Panc1 (cell line): ENCODE data around the gene MAP1S. TPM values are rescaled to one million over a fixed set of nuclear protein-coding genes. Genes with fewer than 3 reads are reported as not detected.

Experiments used
- ATAC-seq: fragments of 200-7000 bp; cut with Tn5 transposase; 2 replicates; pipeline ENCODE4 v1.9.1; 2020; ENCODE audit warnings: mild to moderate bottlenecking, moderate library complexity
- BruUV-seq: library from RNA; stranded (reverse); fragments of 400-500 nt; replicated peaks from 2 replicates; lab custom pipeline; 2021; lab: Mats Ljungman, UMichigan
- CTCF ChIA-PET: fragments of 300-600 bp; sonication (Branson Sonifier 250); formaldehyde crosslinking; loops from one replicate; lab custom pipeline; 2022; ENCODE audit warnings: antibody characterized with exemption; lab: Charles Lee
- POLR2A ChIA-PET: fragments of 300-600 bp; sonication (Branson Sonifier 250); formaldehyde crosslinking; loops from one replicate; lab custom pipeline; 2022; ENCODE audit warnings: antibody characterized with exemption; lab: Charles Lee
- DNase-seq: peaks from one replicate; pipeline ENCODE4 v3.0.0-alpha.2; 2010; ENCODE audit warnings: low read depth, low spot score
- H3K27ac ChIP-seq: 2 replicates; pipeline ENCODE4 v1.5.1; 2011; ENCODE audit warnings: mild to moderate bottlenecking, low read length, inconsistent platforms
- H3K27me3 ChIP-seq: fragments of 200-500 bp; sonication (Bioruptor generic); 2 replicates; pipeline ENCODE4 v1.6.0; 2014; ENCODE audit warnings: low read length, inconsistent platforms; ENCODE audit not compliant: control insufficient read depth, insufficient read depth
- H3K36me3 ChIP-seq: fragments of 200-500 bp; sonication (Bioruptor generic); 2 replicates; pipeline ENCODE4 v1.5.1; 2014; ENCODE audit warnings: inconsistent platforms, mild to moderate bottlenecking, low read length, moderate library complexity; ENCODE audit not compliant: control insufficient read depth, insufficient read depth
- H3K4me1 ChIP-seq: 2 replicates; pipeline ENCODE4 v1.5.1; 2011; ENCODE audit warnings: inconsistent platforms, mild to moderate bottlenecking, low read length, moderate library complexity; ENCODE audit not compliant: control insufficient read depth, insufficient read depth
- H3K4me3 ChIP-seq, 2 experiments: 2 replicates each; pipeline ENCODE4 v1.5.1; 2011 to 2012; ENCODE audit warnings: low read depth in 2 of 2, low read length in 2 of 2, mild to moderate bottlenecking in 2 of 2, inconsistent platforms in 1 of 2, moderate library complexity in 1 of 2
- H3K9me3 ChIP-seq: fragments of 200-500 bp; sonication (Bioruptor generic); 2 replicates; pipeline ENCODE4 v1.5.1; 2014; ENCODE audit warnings: low read depth, mild to moderate bottlenecking, inconsistent platforms, low read length, moderate library complexity; ENCODE audit not compliant: control insufficient read depth, insufficient read depth
- POLR2AphosphoS5 ChIP-seq: IDR thresholded peaks from 2 replicates; pipeline ENCODE4 v1.6.1; 2012; ENCODE audit warnings: mild to moderate bottlenecking, low read depth, low read length, moderate library complexity
- SIN3A ChIP-seq: IDR thresholded peaks from 2 replicates; pipeline ENCODE4 v1.6.1; 2012; ENCODE audit warnings: low read depth, mild to moderate bottlenecking, low read length, moderate library complexity, borderline replicate concordance; ENCODE audit not compliant: insufficient read depth
- TCF7L2 ChIP-seq: IDR thresholded peaks from 2 replicates; pipeline ENCODE4 v1.6.1; 2011; ENCODE audit warnings: mild to moderate bottlenecking, low read depth, low read length, inconsistent platforms
- in situ Hi-C: cut with HindIII; loops from 2 replicates; pipeline ENCODE4 v1.10.0; 2016; ENCODE audit warnings: low sequenced_read_pairs, low pct_unique_long_range_greater_than_20kb
- intact Hi-C: fragments of 100-400 bp; cut with micrococcal nuclease; formaldehyde crosslinking; loops from one replicate; pipeline ENCODE4 v1.10.0; 2022; ENCODE audit not compliant: unreplicated experiment
- total RNA-seq: library from RNA; stranded (reverse); gene quantifications from one replicate; pipeline ENCODE4 v1.2.1, GENCODE V29; 2021; ENCODE audit not compliant: unreplicated experiment
- TF ChIP-seq, protein P1 (sequence below): fragments of 450-650 bp; IDR thresholded peaks from 2 replicates; pipeline ENCODE4 v1.5.1; 2017; ENCODE audit warnings: mild to moderate bottlenecking
- TF ChIP-seq, protein P2 (sequence below), 2 experiments: IDR thresholded peaks; 2 replicates each; pipeline ENCODE4 v1.6.1; 2011 to 2012; ENCODE audit warnings: low read depth in 2 of 2, control low read depth in 1 of 2, low read length in 1 of 2, mild to moderate bottlenecking in 1 of 2, moderate library complexity in 1 of 2; ENCODE audit not compliant: insufficient read depth in 1 of 2

MAP1S gene
- total RNA-seq, 1 experiment from 2014 or later: 56.6 TPM

DNA sequence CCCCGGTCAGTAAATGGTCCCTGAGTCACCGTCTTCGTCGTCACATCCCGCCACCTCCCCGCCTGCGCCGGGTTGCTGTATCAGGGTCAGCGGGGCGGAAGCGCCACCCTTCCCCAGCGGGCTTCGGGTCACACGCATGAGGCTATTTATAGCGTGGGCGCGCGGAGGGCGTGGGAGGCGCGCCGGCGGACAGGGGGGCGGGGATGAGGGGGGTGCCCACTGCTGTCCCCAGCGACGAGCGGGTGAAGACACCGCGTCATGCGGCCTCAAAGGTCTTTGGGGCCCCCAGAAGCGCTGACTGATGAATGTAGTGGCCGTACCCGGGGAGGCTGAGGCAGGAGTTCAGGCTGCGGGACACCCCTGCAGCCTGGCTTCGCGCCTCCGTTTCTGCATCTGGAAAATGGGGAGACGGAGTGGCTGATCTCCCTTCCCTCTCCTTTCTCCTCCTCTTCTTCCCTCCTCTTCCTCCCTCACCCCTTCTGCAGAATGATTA, 39.0 kb upstream of the MAP1S start:
- ATAC-seq (peak; percentile 82), DNase-seq (no peak)
- Histone ChIP-seq H3K4me1 (no peaks in the 10 kb centered on the region), H3K36me3 (no peaks in the 10 kb centered on the region), H3K4me3 (peak overlapping the region in 1 of 2 experiments; percentile 29; a peak in 2 of 4 replicates), H3K9me3 (no peaks in the 10 kb centered on the region), H3K27me3 (0 out of 2 replicates have a peak, but pooled peaks cover 2% of the 10 kb centered on the region), H3K27ac (no peak overlapping the region)
- ChIA-PET CTCF (no interaction called here), POLR2A (no interaction called here)
- intact Hi-C loops: no loop called here
- BruUV-seq: no TSS peak
- in situ Hi-C loops: no loop called here
- TF ChIP-seq, protein P1, sequence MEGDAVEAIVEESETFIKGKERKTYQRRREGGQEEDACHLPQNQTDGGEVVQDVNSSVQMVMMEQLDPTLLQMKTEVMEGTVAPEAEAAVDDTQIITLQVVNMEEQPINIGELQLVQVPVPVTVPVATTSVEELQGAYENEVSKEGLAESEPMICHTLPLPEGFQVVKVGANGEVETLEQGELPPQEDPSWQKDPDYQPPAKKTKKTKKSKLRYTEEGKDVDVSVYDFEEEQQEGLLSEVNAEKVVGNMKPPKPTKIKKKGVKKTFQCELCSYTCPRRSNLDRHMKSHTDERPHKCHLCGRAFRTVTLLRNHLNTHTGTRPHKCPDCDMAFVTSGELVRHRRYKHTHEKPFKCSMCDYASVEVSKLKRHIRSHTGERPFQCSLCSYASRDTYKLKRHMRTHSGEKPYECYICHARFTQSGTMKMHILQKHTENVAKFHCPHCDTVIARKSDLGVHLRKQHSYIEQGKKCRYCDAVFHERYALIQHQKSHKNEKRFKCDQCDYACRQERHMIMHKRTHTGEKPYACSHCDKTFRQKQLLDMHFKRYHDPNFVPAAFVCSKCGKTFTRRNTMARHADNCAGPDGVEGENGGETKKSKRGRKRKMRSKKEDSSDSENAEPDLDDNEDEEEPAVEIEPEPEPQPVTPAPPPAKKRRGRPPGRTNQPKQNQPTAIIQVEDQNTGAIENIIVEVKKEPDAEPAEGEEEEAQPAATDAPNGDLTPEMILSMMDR: no peak
- no peak for TF ChIP-seq SIN3A
- TF ChIP-seq, protein P2, sequence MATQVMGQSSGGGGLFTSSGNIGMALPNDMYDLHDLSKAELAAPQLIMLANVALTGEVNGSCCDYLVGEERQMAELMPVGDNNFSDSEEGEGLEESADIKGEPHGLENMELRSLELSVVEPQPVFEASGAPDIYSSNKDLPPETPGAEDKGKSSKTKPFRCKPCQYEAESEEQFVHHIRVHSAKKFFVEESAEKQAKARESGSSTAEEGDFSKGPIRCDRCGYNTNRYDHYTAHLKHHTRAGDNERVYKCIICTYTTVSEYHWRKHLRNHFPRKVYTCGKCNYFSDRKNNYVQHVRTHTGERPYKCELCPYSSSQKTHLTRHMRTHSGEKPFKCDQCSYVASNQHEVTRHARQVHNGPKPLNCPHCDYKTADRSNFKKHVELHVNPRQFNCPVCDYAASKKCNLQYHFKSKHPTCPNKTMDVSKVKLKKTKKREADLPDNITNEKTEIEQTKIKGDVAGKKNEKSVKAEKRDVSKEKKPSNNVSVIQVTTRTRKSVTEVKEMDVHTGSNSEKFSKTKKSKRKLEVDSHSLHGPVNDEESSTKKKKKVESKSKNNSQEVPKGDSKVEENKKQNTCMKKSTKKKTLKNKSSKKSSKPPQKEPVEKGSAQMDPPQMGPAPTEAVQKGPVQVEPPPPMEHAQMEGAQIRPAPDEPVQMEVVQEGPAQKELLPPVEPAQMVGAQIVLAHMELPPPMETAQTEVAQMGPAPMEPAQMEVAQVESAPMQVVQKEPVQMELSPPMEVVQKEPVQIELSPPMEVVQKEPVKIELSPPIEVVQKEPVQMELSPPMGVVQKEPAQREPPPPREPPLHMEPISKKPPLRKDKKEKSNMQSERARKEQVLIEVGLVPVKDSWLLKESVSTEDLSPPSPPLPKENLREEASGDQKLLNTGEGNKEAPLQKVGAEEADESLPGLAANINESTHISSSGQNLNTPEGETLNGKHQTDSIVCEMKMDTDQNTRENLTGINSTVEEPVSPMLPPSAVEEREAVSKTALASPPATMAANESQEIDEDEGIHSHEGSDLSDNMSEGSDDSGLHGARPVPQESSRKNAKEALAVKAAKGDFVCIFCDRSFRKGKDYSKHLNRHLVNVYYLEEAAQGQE (IDR thresholded peaks at IDR 0.05; ENCODE audit: insufficient read depth in 1 of 2, low read depth in 2 of 2, low read length in 1 of 2): no peak
- no peak for TF ChIP-seq POLR2AphosphoS5
- no peak for TF ChIP-seq TCF7L2

DNA sequence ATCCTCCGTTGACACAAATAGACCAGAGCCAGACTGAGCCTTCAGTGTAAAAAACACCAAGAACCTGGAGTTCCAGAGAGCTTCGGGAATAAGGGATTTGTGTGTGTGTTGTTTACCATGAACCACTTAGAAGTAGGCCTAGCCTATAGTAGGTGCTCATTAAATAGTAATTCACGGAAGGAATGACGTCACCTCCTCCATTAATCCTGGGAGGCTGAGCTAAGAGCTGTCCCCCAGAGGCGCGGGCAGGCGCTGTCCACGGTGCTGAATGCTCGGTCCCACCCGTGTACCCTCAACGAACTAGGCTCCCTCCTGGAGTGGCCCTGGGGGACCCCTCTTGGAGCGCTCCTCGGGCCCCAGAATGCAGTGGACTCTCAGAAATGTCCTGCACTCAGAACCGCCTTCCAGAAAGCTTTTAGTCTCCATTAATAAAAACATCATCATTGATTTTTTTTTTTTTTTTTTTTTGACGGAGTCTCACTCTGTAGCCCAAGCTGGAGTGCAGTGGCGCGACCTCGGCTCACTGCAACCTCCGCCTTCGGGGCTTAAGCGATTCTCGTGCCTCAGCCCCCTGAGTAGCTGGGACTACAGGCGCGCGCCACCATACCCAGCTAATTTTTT, 37.7 kb upstream of the MAP1S start:
- H3K27me3 ChIP-seq: 0 out of 2 replicates have a peak, but pooled peaks cover 2% of the 10 kb centered on the region
- in situ Hi-C loops (no loop called here), intact Hi-C loops (no loop called here)
- DNase-seq: no peak
- ATAC-seq: no peak
- H3K27ac ChIP-seq: no peak overlapping the region
- ChIA-PET CTCF (interaction anchor here (0.7 kb wide), 1 partner anchor 84 kb away, joined by 10 read pairs; no protein-coding TSS in a partner anchor), POLR2A (interaction anchor here (0.6 kb wide), 1 partner anchor 60 kb away, joined by 3 read pairs; no protein-coding TSS in a partner anchor)
- no TSS peak for BruUV-seq
- H3K9me3 ChIP-seq: no peaks in the 10 kb centered on the region
- no peaks in the 10 kb centered on the region for H3K4me1 ChIP-seq
- no peak overlapping the region for H3K4me3 ChIP-seq
- no peaks in the 10 kb centered on the region for H3K36me3 ChIP-seq
- no peak for TF ChIP-seq POLR2AphosphoS5
- TF ChIP-seq, protein P1: no peak
- TF ChIP-seq, protein P2 (IDR thresholded peaks at IDR 0.05; ENCODE audit: insufficient read depth in 1 of 2, low read depth in 2 of 2, low read length in 1 of 2): peak; percentile 92 to 93
